ENCODE data around the gene PAGR1.

- TF ChIP-seq EZH2 (IDR thresholded peaks at IDR 0.05) (no peak), CTCF (IDR thresholded peaks at IDR 0.05) (no peak)
Measured at GRCh38 chr16:29811170-29811895, 4.6 kb upstream of the PAGR1 start.
